ENCODE measurements around the gene GALNTL6. TPM values are rescaled to one million over a fixed set of nuclear protein-coding genes. Genes with fewer than 3 reads are reported as not detected.

The GALNTL6 gene
- total RNA-seq, 4 donors from 2014 or later: 0.67 to 0.70 TPM; not detected in 2

GRCh38 chr4:172650758-172651530, 837.7 kb downstream of the GALNTL6 start:
- DNase-seq: no peak
- no peaks in the 10 kb centered on the region for H3K9me3 ChIP-seq
- peak overlapping the region in 2 of 4 donors; percentile 12 to 63 for H3K27ac ChIP-seq
- no peak for TF ChIP-seq CTCF (IDR thresholded peaks at IDR 0.05)
- no peak for TF ChIP-seq POLR2A (IDR thresholded peaks at IDR 0.05)
- H3K27me3 ChIP-seq: no peaks in the 10 kb centered on the region
- H3K4me3 ChIP-seq: no peak overlapping the region
- H3K36me3 ChIP-seq: no peaks in the 10 kb centered on the region
- peaks cover 0 to 7% (median 0%) of the 10 kb centered on the region in 4 donors for H3K4me1 ChIP-seq

- DNase-seq: no peak
- Histone ChIP-seq H3K4me1 (peaks cover 0 to 7% (median 0%) of the 10 kb centered on the region in 4 donors), H3K27me3 (no peaks in the 10 kb centered on the region), H3K27ac (no peak overlapping the region), H3K4me3 (no peak overlapping the region), H3K9me3 (no peaks in the 10 kb centered on the region), H3K36me3 (no peaks in the 10 kb centered on the region)
- TF ChIP-seq CTCF (IDR thresholded peaks at IDR 0.05) (no peak), POLR2A (IDR thresholded peaks at IDR 0.05) (no peak)
These were observed 838.8 kb downstream of the GALNTL6 start for GRCh38 chr4:172651961-172652360.

GRCh38 chr4:172652369-172652768, 839.2 kb downstream of the GALNTL6 start:
- DNase-seq: no peak
- Histone ChIP-seq H3K4me1 (peaks cover 0 to 7% (median 0%) of the 10 kb centered on the region in 4 donors), H3K9me3 (no peaks in the 10 kb centered on the region), H3K36me3 (no peaks in the 10 kb centered on the region), H3K27ac (no peak overlapping the region), H3K27me3 (no peaks in the 10 kb centered on the region), H3K4me3 (no peak overlapping the region)
- TF ChIP-seq POLR2A (IDR thresholded peaks at IDR 0.05) (no peak), CTCF (IDR thresholded peaks at IDR 0.05) (no peak)

- Histone ChIP-seq H3K36me3 (no peaks in the 10 kb centered on the region), H3K9me3 (no peaks in the 10 kb centered on the region), H3K27me3 (no peaks in the 10 kb centered on the region), H3K4me1 (peaks cover 0 to 7% (median 0%) of the 10 kb centered on the region in 4 donors), H3K4me3 (no peak overlapping the region), H3K27ac (no peak overlapping the region)
- no peak for DNase-seq
- no peak for TF ChIP-seq CTCF (IDR thresholded peaks at IDR 0.05)
- no peak for TF ChIP-seq POLR2A (IDR thresholded peaks at IDR 0.05)
These were observed 840.5 kb downstream of the GALNTL6 start for GRCh38 chr4:172653676-172654075.

- TF ChIP-seq CTCF (IDR thresholded peaks at IDR 0.05) (no peak), POLR2A (IDR thresholded peaks at IDR 0.05) (no peak)
- H3K4me3 ChIP-seq: no peak overlapping the region
- peaks cover 0 to 7% (median 0%) of the 10 kb centered on the region in 4 donors for H3K4me1 ChIP-seq
- no peak for DNase-seq
- H3K9me3 ChIP-seq: no peaks in the 10 kb centered on the region
- H3K36me3 ChIP-seq: no peaks in the 10 kb centered on the region
- H3K27ac ChIP-seq: no peak overlapping the region
- no peaks in the 10 kb centered on the region for H3K27me3 ChIP-seq
These were observed 841.3 kb downstream of the GALNTL6 start for GRCh38 chr4:172654457-172654856.

All from Peyer's patch (tissue), 4 donors.